Measurements from ENCODE around the gene MIOS.

The MIOS gene

GRCh38 chr7:7536396-7537019 is 30.2 kb upstream of the MIOS start:
- TF ChIP-seq EZH2 (IDR thresholded peaks at IDR 0.05; ENCODE audit: borderline replicate concordance, low read length): no peak
- TF ChIP-seq, protein P1, sequence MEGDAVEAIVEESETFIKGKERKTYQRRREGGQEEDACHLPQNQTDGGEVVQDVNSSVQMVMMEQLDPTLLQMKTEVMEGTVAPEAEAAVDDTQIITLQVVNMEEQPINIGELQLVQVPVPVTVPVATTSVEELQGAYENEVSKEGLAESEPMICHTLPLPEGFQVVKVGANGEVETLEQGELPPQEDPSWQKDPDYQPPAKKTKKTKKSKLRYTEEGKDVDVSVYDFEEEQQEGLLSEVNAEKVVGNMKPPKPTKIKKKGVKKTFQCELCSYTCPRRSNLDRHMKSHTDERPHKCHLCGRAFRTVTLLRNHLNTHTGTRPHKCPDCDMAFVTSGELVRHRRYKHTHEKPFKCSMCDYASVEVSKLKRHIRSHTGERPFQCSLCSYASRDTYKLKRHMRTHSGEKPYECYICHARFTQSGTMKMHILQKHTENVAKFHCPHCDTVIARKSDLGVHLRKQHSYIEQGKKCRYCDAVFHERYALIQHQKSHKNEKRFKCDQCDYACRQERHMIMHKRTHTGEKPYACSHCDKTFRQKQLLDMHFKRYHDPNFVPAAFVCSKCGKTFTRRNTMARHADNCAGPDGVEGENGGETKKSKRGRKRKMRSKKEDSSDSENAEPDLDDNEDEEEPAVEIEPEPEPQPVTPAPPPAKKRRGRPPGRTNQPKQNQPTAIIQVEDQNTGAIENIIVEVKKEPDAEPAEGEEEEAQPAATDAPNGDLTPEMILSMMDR (IDR thresholded peaks at IDR 0.05; ENCODE audit: low read length): no peak
- H3K27me3 ChIP-seq (ENCODE audit: insufficient read depth, low read length): no peaks in the 10 kb centered on the region
- H3K27ac ChIP-seq (ENCODE audit: low read depth, low read length, poor library complexity, severe bottlenecking): no peak overlapping the region
- no peak overlapping the region for H3K9ac ChIP-seq (ENCODE audit: low read length)
- H3K4me2 ChIP-seq (ENCODE audit: low read length): no peak overlapping the region
- no peaks in the 10 kb centered on the region for H3K9me3 ChIP-seq (ENCODE audit: low read length)
- H3K9me2 ChIP-seq (ENCODE audit: low read depth, low read length): no peaks in the 10 kb centered on the region
- H3K4me3 ChIP-seq (ENCODE audit: low read depth, low read length, poor library complexity, severe bottlenecking): no peak overlapping the region
- no peaks in the 10 kb centered on the region for H3K4me1 ChIP-seq (ENCODE audit: insufficient read depth, low read length, severe bottlenecking)
- H4K20me1 ChIP-seq (ENCODE audit: insufficient read depth, low read length): no peaks in the 10 kb centered on the region
- no peak overlapping the region for H2AFZ ChIP-seq (ENCODE audit: low read length)
- no peaks in the 10 kb centered on the region for H3K36me3 ChIP-seq (ENCODE audit: insufficient read depth, low read length)
- no peaks in the 10 kb centered on the region for H3K79me2 ChIP-seq (ENCODE audit: insufficient read depth, low read length)
- H3F3A ChIP-seq (ENCODE audit: insufficient read depth, low read length): no peaks in the 10 kb centered on the region

DNA sequence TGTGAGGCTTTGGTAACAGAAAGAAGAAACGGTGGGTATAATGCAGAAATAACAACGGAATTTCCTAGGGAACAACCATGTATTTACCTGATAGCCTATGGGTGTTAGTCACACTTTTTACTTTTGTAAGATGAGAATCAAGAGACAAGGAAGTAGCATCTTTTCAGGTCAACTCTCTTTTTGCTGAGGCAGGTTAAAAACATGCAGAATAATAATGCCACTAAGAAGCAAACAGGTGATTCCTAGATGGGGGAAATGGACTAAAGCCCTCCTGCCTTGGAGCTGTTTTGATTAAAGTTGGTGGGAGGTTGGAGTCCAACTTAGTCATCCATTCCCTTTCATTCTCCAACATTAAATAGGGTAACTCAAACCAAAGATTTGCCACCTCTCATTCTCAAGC is 29.0 kb upstream of the MIOS start:
- Histone ChIP-seq H4K20me1 (ENCODE audit: insufficient read depth, low read length) (no peaks in the 10 kb centered on the region), H3K9ac (ENCODE audit: low read length) (no peak overlapping the region), H3K79me2 (ENCODE audit: insufficient read depth, low read length) (no peaks in the 10 kb centered on the region), H3K4me1 (ENCODE audit: insufficient read depth, low read length, severe bottlenecking) (no peaks in the 10 kb centered on the region), H3K27me3 (ENCODE audit: insufficient read depth, low read length) (no peaks in the 10 kb centered on the region), H3K4me2 (ENCODE audit: low read length) (no peak overlapping the region), H3K4me3 (ENCODE audit: low read depth, low read length, poor library complexity, severe bottlenecking) (no peak overlapping the region), H3K9me2 (ENCODE audit: low read depth, low read length) (no peaks in the 10 kb centered on the region), H3F3A (ENCODE audit: insufficient read depth, low read length) (no peaks in the 10 kb centered on the region), H3K36me3 (ENCODE audit: insufficient read depth, low read length) (no peaks in the 10 kb centered on the region), H3K9me3 (ENCODE audit: low read length) (no peaks in the 10 kb centered on the region), H3K27ac (ENCODE audit: low read depth, low read length, poor library complexity, severe bottlenecking) (no peak overlapping the region), H2AFZ (ENCODE audit: low read length) (no peak overlapping the region)
- TF ChIP-seq, protein P1 (IDR thresholded peaks at IDR 0.05; ENCODE audit: low read length): no peak
- no peak for TF ChIP-seq EZH2 (IDR thresholded peaks at IDR 0.05; ENCODE audit: borderline replicate concordance, low read length)

- Histone ChIP-seq H3K9me2 (ENCODE audit: low read depth, low read length) (no peaks in the 10 kb centered on the region), H3K27me3 (ENCODE audit: insufficient read depth, low read length) (no peaks in the 10 kb centered on the region), H3K4me1 (ENCODE audit: insufficient read depth, low read length, severe bottlenecking) (no peaks in the 10 kb centered on the region), H3K4me2 (ENCODE audit: low read length) (no peak overlapping the region), H3K27ac (ENCODE audit: low read depth, low read length, poor library complexity, severe bottlenecking) (no peak overlapping the region), H3K9ac (ENCODE audit: low read length) (no peak overlapping the region), H3K4me3 (ENCODE audit: low read depth, low read length, poor library complexity, severe bottlenecking) (no peak overlapping the region), H4K20me1 (ENCODE audit: insufficient read depth, low read length) (no peaks in the 10 kb centered on the region), H3K36me3 (ENCODE audit: insufficient read depth, low read length) (no peaks in the 10 kb centered on the region), H3F3A (ENCODE audit: insufficient read depth, low read length) (no peaks in the 10 kb centered on the region), H3K79me2 (ENCODE audit: insufficient read depth, low read length) (no peaks in the 10 kb centered on the region), H2AFZ (ENCODE audit: low read length) (no peak overlapping the region), H3K9me3 (ENCODE audit: low read length) (no peaks in the 10 kb centered on the region)
- no peak for TF ChIP-seq EZH2 (IDR thresholded peaks at IDR 0.05; ENCODE audit: borderline replicate concordance, low read length)
- TF ChIP-seq, protein P1 (IDR thresholded peaks at IDR 0.05; ENCODE audit: low read length): no peak
These were observed 27.5 kb upstream of the MIOS start for GRCh38 chr7:7539152-7539551.
